MG63 (cell line): Measurements from ENCODE around the gene MUC5B. TPM values are rescaled to one million over a fixed set of nuclear protein-coding genes. Genes with fewer than 3 reads are reported as not detected.
A peak's percentile ranks its signal among the peaks of the same experiment; 100 is the strongest.
"Not testable (repeated sequence)": the region's sequence is repeated elsewhere in the genome, so short reads cannot be mapped to it uniquely, and the experiment has no call there.

Source experiments
- DNase-seq: peaks from one replicate; pipeline ENCODE4 v3.0.0-alpha.2; 2020
- H3K27me3 ChIP-seq: fragments of 250-450 bp; sonication (Bioruptor Pico); 2 replicates; pipeline ENCODE4 v1.5.1; 2020; ENCODE audit warnings: mild to moderate bottlenecking, moderate library complexity
- H3K36me3 ChIP-seq: fragments of 250-450 bp; sonication (Bioruptor Pico); 2 replicates; pipeline ENCODE4 v1.5.1; 2020; ENCODE audit warnings: mild to moderate bottlenecking, moderate library complexity
- H3K4me3 ChIP-seq: fragments of 250-450 bp; sonication (Bioruptor Pico); 2 replicates; pipeline ENCODE4 v1.5.1; 2020; ENCODE audit warnings: mild to moderate bottlenecking, moderate library complexity
- H3K9me3 ChIP-seq: fragments of 250-450 bp; sonication (Bioruptor Pico); 2 replicates; pipeline ENCODE4 v1.5.1; 2020; ENCODE audit warnings: mild to moderate bottlenecking, moderate library complexity
- total RNA-seq: library from RNA; depleted of rRNA; stranded (reverse); fragments of >200 nt; shearing (Covaris generic); gene quantifications from 2 replicates; pipeline ENCODE4 v1.2.3, GENCODE V29; 2014; ENCODE audit warnings: low replicate concordance; rRNA removed

MUC5B gene
- not detected in 2 replicates for total RNA-seq

- H3K36me3 ChIP-seq, result no peaks in the 10 kb centered on the region
- peak; percentile 25 for DNase-seq
- no peak within 1 kb of the TSS for H3K4me3 ChIP-seq
- peaks cover 4% of the 10 kb centered on the region for H3K27me3 ChIP-seq
- H3K9me3 ChIP-seq, result no peaks in the 10 kb centered on the region
These were observed at the start of gene MUC5B for GRCh38 chr11:1222491-1223345. Gene MUC5B, plus strand, starts transcription at chr11:1223066. Its CDS starts 58 bp downstream, at chr11:1223124.

DNA sequence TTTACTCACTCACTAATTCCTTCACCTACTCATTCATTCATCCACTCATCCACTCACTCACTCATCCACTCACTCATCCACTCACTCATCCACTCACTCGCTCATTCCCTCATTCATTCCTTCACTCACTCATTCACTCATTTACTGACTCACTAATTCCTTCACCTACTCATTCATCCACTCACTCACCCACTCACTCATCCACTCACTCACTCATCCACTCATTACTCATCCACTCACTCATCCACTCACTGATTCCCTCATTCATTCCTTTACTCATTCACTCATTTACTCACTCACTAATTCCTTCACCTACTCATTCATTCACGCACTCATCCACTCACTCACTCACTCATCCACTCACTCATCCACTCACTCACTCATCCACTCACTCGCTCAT lies 49.5 kb upstream of the MUC5B start:
- not testable (repeated sequence) for H3K27me3 ChIP-seq, H3K4me3 ChIP-seq, H3K36me3 ChIP-seq, H3K9me3 ChIP-seq, DNase-seq

DNA sequence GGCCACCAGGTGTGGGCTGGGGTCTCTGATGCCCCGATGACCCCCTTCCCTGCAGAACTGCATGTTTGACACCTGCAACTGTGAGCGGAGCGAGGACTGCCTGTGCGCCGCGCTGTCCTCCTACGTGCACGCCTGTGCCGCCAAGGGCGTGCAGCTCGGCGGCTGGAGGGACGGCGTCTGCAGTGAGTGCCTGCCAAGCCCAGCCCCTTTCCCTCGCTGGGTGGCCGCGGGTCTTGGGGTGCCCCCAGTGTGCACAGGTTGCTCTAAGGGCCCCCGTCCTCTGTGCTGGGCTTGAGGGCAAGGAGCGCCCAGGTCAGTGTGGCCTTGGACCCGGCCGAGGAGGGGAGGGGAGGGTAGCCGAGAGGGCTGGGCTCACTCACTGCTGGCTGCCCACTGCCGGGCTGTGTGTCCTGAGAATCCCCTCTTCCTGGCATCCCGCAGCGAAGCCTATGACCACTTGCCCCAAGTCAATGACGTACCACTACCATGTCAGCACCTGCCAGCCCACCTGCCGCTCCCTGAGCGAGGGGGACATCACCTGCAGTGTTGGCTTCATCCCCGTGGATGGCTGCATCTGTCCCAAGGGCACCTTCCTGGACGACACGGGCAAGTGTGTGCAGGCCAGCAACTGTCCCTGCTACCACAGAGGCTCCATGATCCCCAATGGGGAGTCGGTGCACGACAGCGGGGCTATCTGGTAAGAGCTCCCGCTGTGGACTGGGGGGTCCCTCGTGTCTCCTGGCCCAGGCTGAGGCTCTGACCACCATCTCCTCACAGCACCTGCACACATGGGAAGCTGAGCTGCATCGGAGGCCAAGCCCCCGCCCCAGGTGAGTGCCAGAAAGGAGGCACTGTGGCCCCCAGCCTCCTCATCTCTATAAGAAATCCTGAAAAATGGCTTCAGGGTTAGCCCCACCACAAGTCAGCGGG lies 48.2 kb upstream of the MUC5B start:
- DNase-seq, result no peak
- H3K9me3 ChIP-seq, result no peaks in the 10 kb centered on the region
- no peak overlapping the region for H3K4me3 ChIP-seq
- no peaks in the 10 kb centered on the region for H3K36me3 ChIP-seq
- H3K27me3 ChIP-seq, result no peaks in the 10 kb centered on the region

DNA sequence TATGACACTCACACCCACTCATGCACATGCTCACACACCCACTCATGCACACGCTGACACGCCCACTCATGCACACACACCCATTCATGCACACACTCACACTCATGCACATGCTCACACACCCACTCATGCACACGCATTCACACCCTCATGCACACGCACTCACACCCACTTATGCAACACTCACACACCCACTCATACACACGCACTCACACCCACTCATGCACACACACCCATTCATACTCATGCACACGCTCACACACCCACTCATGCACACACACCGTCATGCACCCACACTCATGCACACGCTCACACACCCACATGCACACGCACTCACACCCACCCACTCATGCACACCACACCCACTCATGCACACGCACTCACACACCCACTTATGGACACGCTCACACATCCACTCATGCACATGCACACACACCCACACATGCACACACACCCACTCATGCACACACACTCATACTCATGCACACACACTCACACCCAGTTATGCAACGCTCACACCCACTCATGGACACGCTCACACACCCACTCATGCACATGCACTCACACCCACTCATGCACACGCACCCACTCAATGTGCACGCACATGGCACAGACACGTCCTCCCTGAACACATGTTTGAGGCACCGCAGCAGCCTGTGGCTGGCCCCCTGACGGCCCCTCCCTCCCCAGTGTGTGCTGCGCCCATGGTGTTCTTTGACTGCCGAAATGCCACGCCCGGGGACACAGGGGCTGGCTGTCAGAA lies 47.2 kb upstream of the MUC5B start:
- no peaks in the 10 kb centered on the region for H3K36me3 ChIP-seq
- no peaks in the 10 kb centered on the region for H3K27me3 ChIP-seq
- DNase-seq, result no peak
- no peak overlapping the region for H3K4me3 ChIP-seq
- H3K9me3 ChIP-seq, result no peaks in the 10 kb centered on the region

GRCh38 chr11:1176224-1177019 lies 46.4 kb upstream of the MUC5B start:
- Histone ChIP-seq H3K27me3 (no peaks in the 10 kb centered on the region), H3K36me3 (no peaks in the 10 kb centered on the region), H3K9me3 (no peaks in the 10 kb centered on the region), H3K4me3 (no peak overlapping the region)
- no peak for DNase-seq

DNA sequence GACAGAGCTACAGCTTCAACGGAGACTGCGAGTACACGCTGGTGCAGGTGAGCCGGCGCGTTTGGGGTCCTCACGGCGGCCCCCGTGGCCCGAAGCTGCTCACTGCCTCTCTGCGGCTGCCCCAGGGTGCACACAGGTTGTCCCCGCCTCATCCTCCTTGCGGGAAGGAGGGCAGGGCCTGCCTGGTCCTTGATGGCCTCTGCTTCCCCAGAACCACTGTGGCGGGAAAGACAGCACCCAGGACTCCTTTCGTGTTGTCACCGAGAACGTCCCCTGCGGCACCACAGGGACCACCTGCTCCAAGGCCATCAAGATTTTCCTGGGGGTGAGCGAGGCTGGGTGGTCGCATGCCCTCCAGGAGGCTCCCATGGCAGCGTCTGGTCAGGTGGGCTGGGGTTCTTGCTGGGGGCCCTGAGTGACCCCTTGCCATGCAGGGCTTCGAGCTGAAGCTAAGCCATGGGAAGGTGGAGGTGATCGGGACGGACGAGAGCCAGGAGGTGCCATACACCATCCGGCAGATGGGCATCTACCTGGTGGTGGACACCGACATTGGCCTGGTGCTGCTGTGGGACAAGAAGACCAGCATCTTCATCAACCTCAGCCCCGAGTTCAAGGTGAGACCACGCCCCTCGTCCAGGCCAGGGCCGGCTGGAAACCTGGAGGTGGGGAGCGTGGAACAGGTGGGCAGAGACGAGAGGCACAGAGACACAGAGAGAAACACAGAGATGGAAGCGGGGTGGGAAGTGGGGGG lies 45.7 kb upstream of the MUC5B start:
- H3K9me3 ChIP-seq, result no peaks in the 10 kb centered on the region
- H3K27me3 ChIP-seq, result 0 out of 2 replicates have a peak, but pooled peaks cover 2% of the 10 kb centered on the region
- DNase-seq, result no peak
- H3K4me3 ChIP-seq, result no peak overlapping the region
- no peaks in the 10 kb centered on the region for H3K36me3 ChIP-seq

DNA sequence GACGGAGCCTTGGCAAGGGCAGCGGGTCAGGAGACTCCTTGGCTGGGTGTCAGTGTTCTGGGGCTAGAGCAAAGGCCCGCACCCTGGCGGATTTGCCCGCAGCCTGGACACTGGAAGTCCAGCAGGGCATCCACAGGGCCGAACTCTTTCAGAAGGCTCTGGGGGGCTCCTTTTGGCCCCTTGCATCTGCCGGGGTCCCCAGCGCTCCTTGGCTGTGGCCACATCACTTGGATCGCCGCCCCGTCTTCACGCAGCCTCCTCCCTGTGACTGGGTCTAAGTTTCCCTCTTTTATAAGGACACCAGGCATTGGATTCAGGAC lies 45.1 kb upstream of the MUC5B start:
- DNase-seq, result no peak

DNA sequence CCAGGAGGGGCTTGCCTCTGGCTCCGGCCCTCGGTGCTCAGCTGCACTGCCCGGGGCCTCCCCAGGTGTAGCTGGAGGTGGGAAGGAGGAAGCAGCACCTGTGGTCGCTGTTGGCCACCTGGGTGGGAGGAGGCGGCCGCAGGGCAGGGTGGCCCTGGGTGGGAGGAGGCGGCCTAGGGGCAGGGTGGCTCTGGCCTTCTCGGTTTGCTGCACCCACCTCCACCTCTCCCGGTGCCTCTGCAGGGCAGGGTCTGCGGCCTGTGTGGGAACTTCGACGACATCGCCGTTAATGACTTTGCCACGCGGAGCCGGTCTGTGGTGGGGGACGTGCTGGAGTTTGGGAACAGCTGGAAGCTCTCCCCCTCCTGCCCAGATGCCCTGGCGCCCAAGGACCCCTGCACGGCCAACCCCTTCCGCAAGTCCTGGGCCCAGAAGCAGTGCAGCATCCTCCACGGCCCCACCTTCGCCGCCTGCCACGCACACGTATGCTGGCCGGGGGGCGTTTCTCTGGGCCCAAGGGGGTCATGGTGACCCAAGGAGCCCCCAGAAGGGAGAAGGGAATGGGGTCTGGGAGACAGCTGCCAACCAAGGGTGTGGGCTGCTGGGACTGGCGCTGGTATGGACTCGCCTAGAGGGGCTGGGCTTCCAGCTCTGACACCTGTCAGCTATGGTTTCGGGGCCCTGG lies 44.5 kb upstream of the MUC5B start:
- H3K27me3 ChIP-seq, result 0 out of 2 replicates have a peak, but pooled peaks cover 2% of the 10 kb centered on the region
- no peaks in the 10 kb centered on the region for H3K9me3 ChIP-seq
- DNase-seq, result no peak
- no peaks in the 10 kb centered on the region for H3K36me3 ChIP-seq
- H3K4me3 ChIP-seq, result no peak overlapping the region

More for the DNA sequence above, 45.1 kb upstream of the MUC5B start:
- H3K4me3 ChIP-seq, result no peak overlapping the region
- H3K9me3 ChIP-seq, result no peaks in the 10 kb centered on the region
- 0 out of 2 replicates have a peak, but pooled peaks cover 2% of the 10 kb centered on the region for H3K27me3 ChIP-seq
- H3K36me3 ChIP-seq, result no peaks in the 10 kb centered on the region

DNA sequence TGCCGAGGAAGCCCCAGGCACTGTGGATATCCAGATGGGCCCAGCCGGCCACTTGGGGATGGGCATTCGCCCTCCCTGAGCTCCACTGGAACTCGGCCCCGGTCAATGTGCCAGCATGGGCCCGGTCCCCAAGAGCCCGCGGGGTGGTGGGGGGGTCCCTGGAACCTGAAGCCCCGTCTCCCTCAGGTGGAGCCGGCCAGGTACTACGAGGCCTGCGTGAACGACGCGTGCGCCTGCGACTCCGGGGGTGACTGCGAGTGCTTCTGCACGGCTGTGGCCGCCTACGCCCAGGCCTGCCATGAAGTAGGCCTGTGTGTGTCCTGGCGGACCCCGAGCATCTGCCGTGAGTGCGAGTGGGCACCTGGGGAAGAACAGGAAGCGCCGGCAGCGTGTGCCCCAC lies 44.0 kb upstream of the MUC5B start:
- H3K36me3 ChIP-seq, result no peaks in the 10 kb centered on the region
- 0 out of 2 replicates have a peak, but pooled peaks cover 2% of the 10 kb centered on the region for H3K27me3 ChIP-seq
- no peak for DNase-seq
- no peaks in the 10 kb centered on the region for H3K9me3 ChIP-seq
- no peak overlapping the region for H3K4me3 ChIP-seq

GRCh38 chr11:1179641-1180040 lies 43.2 kb upstream of the MUC5B start:
- no peak overlapping the region for H3K4me3 ChIP-seq
- H3K36me3 ChIP-seq, result no peaks in the 10 kb centered on the region
- DNase-seq, result no peak
- H3K9me3 ChIP-seq, result no peaks in the 10 kb centered on the region
- H3K27me3 ChIP-seq, result 0 out of 2 replicates have a peak, but pooled peaks cover 2% of the 10 kb centered on the region

GRCh38 chr11:1180171-1180570 lies 42.7 kb upstream of the MUC5B start:
- H3K9me3 ChIP-seq, result no peaks in the 10 kb centered on the region
- no peak for DNase-seq
- no peak overlapping the region for H3K4me3 ChIP-seq
- H3K36me3 ChIP-seq, result no peaks in the 10 kb centered on the region
- 0 out of 2 replicates have a peak, but pooled peaks cover 2% of the 10 kb centered on the region for H3K27me3 ChIP-seq

GRCh38 chr11:1180947-1181391 lies 41.9 kb upstream of the MUC5B start:
- Histone ChIP-seq H3K27me3 (0 out of 2 replicates have a peak, but pooled peaks cover 2% of the 10 kb centered on the region), H3K36me3 (no peaks in the 10 kb centered on the region), H3K9me3 (no peaks in the 10 kb centered on the region), H3K4me3 (no peak overlapping the region)
- DNase-seq, result no peak

DNA sequence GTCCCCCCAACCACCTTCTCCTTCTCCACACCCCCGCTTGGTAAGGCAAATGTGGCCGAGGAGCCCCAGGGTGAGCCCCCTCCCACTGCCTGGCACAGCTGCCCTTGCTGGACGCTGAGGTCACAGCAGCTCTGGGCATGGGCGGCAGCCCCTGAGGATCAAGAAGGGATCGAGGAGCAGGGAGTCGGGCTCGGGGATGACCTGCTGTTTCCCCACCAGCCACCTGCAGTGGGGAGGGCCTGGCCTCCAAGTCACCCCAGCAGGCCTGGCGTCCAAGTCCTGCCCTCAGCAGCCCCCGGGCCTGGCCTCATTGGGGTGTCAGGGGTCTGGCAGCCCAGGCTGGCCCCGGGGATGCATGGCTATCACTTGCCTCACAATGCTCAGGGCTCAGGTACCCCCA lies 41.4 kb upstream of the MUC5B start:
- Histone ChIP-seq H3K27me3 (0 out of 2 replicates have a peak, but pooled peaks cover 2% of the 10 kb centered on the region), H3K4me3 (no peak overlapping the region), H3K9me3 (no peaks in the 10 kb centered on the region), H3K36me3 (no peaks in the 10 kb centered on the region)
- DNase-seq, result no peak

GRCh38 chr11:1181853-1182535 lies 40.9 kb upstream of the MUC5B start:
- 0 out of 2 replicates have a peak, but pooled peaks cover 2% of the 10 kb centered on the region for H3K27me3 ChIP-seq
- H3K4me3 ChIP-seq, result no peak overlapping the region
- no peaks in the 10 kb centered on the region for H3K9me3 ChIP-seq
- DNase-seq, result no peak
- H3K36me3 ChIP-seq, result no peaks in the 10 kb centered on the region
